Stomach (tissue), 9 donors: Measurements from ENCODE around the gene CHTOP. TPM values are rescaled to one million over a fixed set of nuclear protein-coding genes. Genes with fewer than 3 reads are reported as not detected.
A peak's percentile ranks its signal among the peaks of the same experiment; 100 is the strongest.
"Not testable (repeated sequence)": the region's sequence is repeated elsewhere in the genome, so short reads cannot be mapped to it uniquely, and the experiment has no call there.

Experiments
- DNase-seq, 2 donors: peaks; one replicate each; pipeline versions ENCODE4 v3.0.0 to v3.0.0-alpha.2; 2013 to 2019
- H3K27ac ChIP-seq, 5 donors: fragments of 200-600 bp in 4 of 5; sonication (generic) in 4 of 5; one replicate each; pipeline ENCODE4 v1.5.1; 2013 to 2019; ENCODE audit warnings: mild to moderate bottlenecking in 1 of 5, moderate library complexity in 1 of 5
- H3K27me3 ChIP-seq, 3 donors: fragments of 200-600 bp; sonication (generic); one replicate each; pipeline ENCODE4 v1.5.1; 2017 to 2019; ENCODE audit warnings: mixed run types in 1 of 3
- H3K36me3 ChIP-seq, 4 donors: fragments of 200-600 bp; sonication (generic); 1 replicate in 3 of 4; 2 replicates in 1 of 4; pipeline ENCODE4 v1.5.1; 2016 to 2019
- H3K4me1 ChIP-seq, 4 donors: fragments of 200-600 bp; sonication (generic); one replicate each; pipeline ENCODE4 v1.5.1; 2016 to 2019
- H3K4me3 ChIP-seq, 4 donors: fragments of 200-600 bp; sonication (generic) in 3 of 4; one replicate each; pipeline ENCODE4 v1.5.1; 2016 to 2019; ENCODE audit warnings: mild to moderate bottlenecking in 1 of 4
- H3K9me3 ChIP-seq, 4 donors: fragments of 200-600 bp; sonication (generic); one replicate each; pipeline ENCODE4 v1.5.1; 2016 to 2019
- EP300 ChIP-seq: sonication (generic); formaldehyde crosslinking; IDR thresholded peaks from one replicate; pipeline ENCODE4 v1.6.1; 2017; ENCODE audit warnings: antibody characterized with exemption
- POLR2A ChIP-seq, 4 donors: fragments of 450-650 bp; IDR thresholded peaks; one replicate each; pipeline ENCODE4 v1.6.1; 2016; ENCODE audit warnings: antibody characterized with exemption in 4 of 4, control low read depth in 2 of 4, mild to moderate bottlenecking in 1 of 4, moderate library complexity in 1 of 4
- POLR2AphosphoS5 ChIP-seq, 3 donors: sonication (generic); formaldehyde crosslinking; IDR thresholded peaks; one replicate each; pipeline ENCODE4 v1.6.1; 2016; ENCODE audit warnings: antibody characterized with exemption in 3 of 3
- WGBS, 5 donors: extraction: QIAGEN DNeasy Blood & Tissue Kit in 3 of 5; methylation state at CpG; one replicate each; pipeline versions ENCODE4 v1.1.5 to v1.1.7; 2013 to 2018; 5-methylcytosine and 5-hydroxymethylcytosine counted together
- intact Hi-C: fragments of 100-400 bp; cut with DNase I; formaldehyde crosslinking; loops from one replicate; pipeline ENCODE4 v1.15.1; 2023; ENCODE audit warnings: low total_unique reads
- polyA plus RNA-seq, 3 donors: library from polyadenylated mRNA; stranded (reverse); fragments of 200-250 nt; gene quantifications; one replicate each; pipeline ENCODE4 v1.2.3, GENCODE V29; 2013
- total RNA-seq, 5 donors: library from RNA; depleted of rRNA; stranded (reverse); fragments of >200 nt; gene quantifications; one replicate each; pipeline versions ENCODE4 v1.1.0 to v1.2.3, GENCODE V29; 2014 to 2016
- TF ChIP-seq, protein P1 (sequence below), 7 experiments: fragments of 450-650 bp in 4 of 7; fragments of 200-600 bp in 3 of 7; sonication (generic) in 3 of 7; IDR thresholded peaks; one replicate each; pipeline ENCODE4 v1.5.1; 2016 to 2019; ENCODE audit warnings: antibody characterized with exemption in 7 of 7, control low read depth in 2 of 7, mild to moderate bottlenecking in 1 of 7
- donor health status: healthy with polysubstance abuse.
- donor health status: Bipolar disorder and iron deficiency.
- donor health status: healthy.

CHTOP gene
- total and polyA plus RNA-seq, 8 donors: 21.7 to 111 (median 49.6) TPM

DNA sequence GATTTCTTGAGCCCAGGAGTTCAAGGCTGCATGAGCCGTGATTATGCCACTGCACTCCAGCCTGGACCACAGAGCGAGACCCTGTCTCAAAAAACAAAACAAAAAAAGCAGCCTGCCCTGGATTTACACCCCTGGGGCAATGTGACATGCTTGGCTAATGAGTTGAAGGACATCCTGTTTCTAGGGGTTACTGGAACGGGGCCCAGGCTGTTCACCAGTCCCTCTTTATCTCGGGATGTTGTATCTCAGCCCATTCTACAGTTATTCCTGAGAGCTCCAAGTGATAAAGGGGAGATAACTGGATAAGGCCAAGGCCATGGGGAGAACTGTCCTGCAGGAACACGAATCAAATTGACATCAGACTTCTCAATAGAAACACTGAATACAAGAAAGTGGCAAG, 46.6 kb upstream of the CHTOP start:
- Histone ChIP-seq H3K36me3 (no peaks in the 10 kb centered on the region), H3K9me3 (no peaks in the 10 kb centered on the region), H3K4me3 (no peak overlapping the region), H3K4me1 (peaks cover 0 to 5% (median 0%) of the 10 kb centered on the region in 4 donors), H3K27ac (no peak overlapping the region), H3K27me3 (no peaks in the 10 kb centered on the region)
- 48 to 53% (median 51%) methylated on average over 5 of the region's 5 CpGs for WGBS, 5 donors
- no peak for DNase-seq
- TF ChIP-seq, protein P1, sequence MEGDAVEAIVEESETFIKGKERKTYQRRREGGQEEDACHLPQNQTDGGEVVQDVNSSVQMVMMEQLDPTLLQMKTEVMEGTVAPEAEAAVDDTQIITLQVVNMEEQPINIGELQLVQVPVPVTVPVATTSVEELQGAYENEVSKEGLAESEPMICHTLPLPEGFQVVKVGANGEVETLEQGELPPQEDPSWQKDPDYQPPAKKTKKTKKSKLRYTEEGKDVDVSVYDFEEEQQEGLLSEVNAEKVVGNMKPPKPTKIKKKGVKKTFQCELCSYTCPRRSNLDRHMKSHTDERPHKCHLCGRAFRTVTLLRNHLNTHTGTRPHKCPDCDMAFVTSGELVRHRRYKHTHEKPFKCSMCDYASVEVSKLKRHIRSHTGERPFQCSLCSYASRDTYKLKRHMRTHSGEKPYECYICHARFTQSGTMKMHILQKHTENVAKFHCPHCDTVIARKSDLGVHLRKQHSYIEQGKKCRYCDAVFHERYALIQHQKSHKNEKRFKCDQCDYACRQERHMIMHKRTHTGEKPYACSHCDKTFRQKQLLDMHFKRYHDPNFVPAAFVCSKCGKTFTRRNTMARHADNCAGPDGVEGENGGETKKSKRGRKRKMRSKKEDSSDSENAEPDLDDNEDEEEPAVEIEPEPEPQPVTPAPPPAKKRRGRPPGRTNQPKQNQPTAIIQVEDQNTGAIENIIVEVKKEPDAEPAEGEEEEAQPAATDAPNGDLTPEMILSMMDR (IDR thresholded peaks at IDR 0.05): no peak
- no peak for TF ChIP-seq EP300
- intact Hi-C loops: no loop called here

DNA sequence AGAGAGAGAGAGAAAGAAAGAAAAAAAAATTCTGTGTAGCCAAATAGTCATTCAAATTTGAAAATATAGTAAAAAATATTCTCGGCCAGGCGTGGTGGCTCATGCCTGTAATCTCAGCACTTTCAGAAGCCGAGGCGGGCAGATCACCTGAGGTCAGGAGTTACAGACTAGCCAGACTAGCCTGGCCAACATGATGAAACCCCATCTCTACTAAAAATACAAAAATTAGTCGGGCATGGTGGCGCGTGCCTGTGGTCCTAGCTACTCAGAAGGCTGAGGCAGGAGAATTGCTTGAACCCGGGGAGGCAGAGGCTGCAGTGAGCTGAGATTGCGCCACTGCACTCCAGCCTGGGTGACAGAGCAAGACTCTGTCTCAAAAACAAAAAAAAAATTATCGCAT, 45.8 kb upstream of the CHTOP start:
- 91 to 96% (median 94%) methylated on average over 10 of the region's 10 CpGs for WGBS, 5 donors
- DNase-seq, H3K9me3 ChIP-seq, H3K4me3 ChIP-seq, H3K36me3 ChIP-seq, H3K27me3 ChIP-seq, H3K27ac ChIP-seq, intact Hi-C loops: not testable (repeated sequence)
- H3K4me1 ChIP-seq: peaks cover 0 to 12% (median 2%) of the 10 kb centered on the region in 4 donors

DNA sequence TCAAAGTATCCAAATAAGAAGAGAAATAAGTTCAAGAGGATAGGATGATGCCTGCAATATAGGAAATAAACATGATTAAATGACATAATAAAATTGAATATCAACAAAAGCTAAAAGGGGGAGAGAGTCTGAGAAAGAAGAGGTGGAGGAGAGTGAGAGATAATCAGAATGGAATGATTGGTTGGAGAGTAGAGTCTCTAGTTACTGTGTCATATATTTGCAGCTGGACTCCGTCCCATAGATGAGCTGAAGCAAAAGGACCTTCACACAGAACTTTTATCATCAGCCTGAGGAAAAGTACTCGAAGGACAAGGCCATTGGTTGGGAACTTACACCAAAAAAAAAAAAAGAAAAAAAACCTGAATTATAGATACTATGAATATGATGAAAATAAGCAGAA, 45.4 kb upstream of the CHTOP start:
- TF ChIP-seq POLR2AphosphoS5 (IDR thresholded peaks at IDR 0.05) (no peak), EP300 (no peak), POLR2A (IDR thresholded peaks at IDR 0.05) (no peak)
- TF ChIP-seq, protein P1 (IDR thresholded peaks at IDR 0.05): no peak
- DNase-seq: no peak
- Histone ChIP-seq H3K4me3 (no peak overlapping the region), H3K36me3 (no peaks in the 10 kb centered on the region), H3K4me1 (peaks cover 0 to 16% (median 4%) of the 10 kb centered on the region in 4 donors), H3K27me3 (no peaks in the 10 kb centered on the region), H3K27ac (no peak overlapping the region), H3K9me3 (no peaks in the 10 kb centered on the region)
- intact Hi-C loops: no loop called here
- WGBS, 5 donors: 83 to 91% (median 89%) methylated on average over 2 of the region's 2 CpGs

DNA sequence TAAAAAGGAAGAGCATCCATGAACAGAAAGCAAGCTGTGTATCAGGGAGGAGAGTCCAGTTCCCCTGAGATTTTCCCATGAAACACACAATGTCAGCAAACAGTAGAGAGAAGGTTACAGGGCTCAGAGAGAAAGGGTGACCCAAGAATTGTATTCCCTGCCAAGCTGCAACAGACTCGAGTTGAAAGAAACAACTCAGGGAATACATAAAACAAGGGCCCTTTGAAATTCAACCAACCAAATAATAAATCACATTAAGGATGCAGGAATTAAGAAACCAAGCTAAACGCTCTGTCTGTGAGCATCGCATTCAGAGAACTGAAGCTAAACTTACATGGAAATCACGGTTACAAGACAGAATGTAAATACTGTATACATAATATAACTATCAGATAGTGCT, 41.1 kb upstream of the CHTOP start:
- no peaks in the 10 kb centered on the region for H3K27me3 ChIP-seq
- peak in 1 of 2 donors; percentile 18 for DNase-seq
- H3K27ac ChIP-seq: no peak overlapping the region
- intact Hi-C loops: no loop called here
- H3K4me1 ChIP-seq: peaks cover 0 to 16% (median 5%) of the 10 kb centered on the region in 4 donors
- no peaks in the 10 kb centered on the region for H3K9me3 ChIP-seq
- TF ChIP-seq, protein P1 (IDR thresholded peaks at IDR 0.05): no peak
- TF ChIP-seq EP300: no peak
- no peak for TF ChIP-seq POLR2A (IDR thresholded peaks at IDR 0.05)
- WGBS, 5 donors: 23 to 44% (median 28%) methylated on average over 4 of the region's 4 CpGs
- no peaks in the 10 kb centered on the region for H3K36me3 ChIP-seq
- no peak overlapping the region for H3K4me3 ChIP-seq

DNA sequence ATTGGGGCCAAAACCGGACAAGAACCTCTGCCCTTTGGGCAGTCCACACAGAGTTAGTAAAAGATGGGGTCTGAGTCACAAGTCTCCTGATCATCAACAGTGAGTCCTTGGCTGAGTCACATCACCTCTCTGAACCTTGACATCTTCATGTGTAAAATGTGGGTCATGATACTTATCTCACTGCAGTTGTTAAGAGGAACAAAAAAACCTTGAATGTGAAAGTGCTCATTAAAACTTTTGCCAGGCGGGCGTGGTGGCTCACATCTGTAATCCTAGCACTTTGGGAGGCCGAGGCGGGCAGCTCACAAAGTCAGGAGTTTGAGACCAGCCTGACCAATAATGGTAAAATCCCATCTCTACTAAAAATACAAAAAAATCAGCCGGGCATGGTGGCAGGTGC, 36.7 kb upstream of the CHTOP start:
- H3K4me3 ChIP-seq: no peak overlapping the region
- no peaks in the 10 kb centered on the region for H3K9me3 ChIP-seq
- no peak overlapping the region for H3K27ac ChIP-seq
- H3K27me3 ChIP-seq: no peaks in the 10 kb centered on the region
- DNase-seq: no peak
- intact Hi-C loops: no loop called here
- TF ChIP-seq POLR2A (IDR thresholded peaks at IDR 0.05) (no peak), EP300 (no peak), POLR2AphosphoS5 (IDR thresholded peaks at IDR 0.05) (no peak)
- TF ChIP-seq, protein P1 (IDR thresholded peaks at IDR 0.05): no peak
- H3K36me3 ChIP-seq: no peaks in the 10 kb centered on the region
- H3K4me1 ChIP-seq: peaks cover 0 to 12% (median 5%) of the 10 kb centered on the region in 4 donors
- WGBS, 5 donors: 79 to 90% (median 88%) methylated on average over 6 of the region's 6 CpGs
